GM12892 (cell line): Measurements from ENCODE around the gene ZNF428.

Experiments used
- DNase-seq: peaks from one replicate; pipeline ENCODE4 v3.0.0; 2011; ENCODE audit not compliant: insufficient read length
- FAIRE-seq: peaks from 2 replicates; lab custom pipeline; 2011; peaks lifted over from hg19 to GRCh38; lab: Jason Lieb, UNC
- POLR2A ChIP-seq: IDR thresholded peaks from 2 replicates; pipeline ENCODE4 v1.6.1; 2011; ENCODE audit warnings: low read depth, low read length, control low read depth
- POLR2AphosphoS5 ChIP-seq: IDR thresholded peaks from 2 replicates; pipeline ENCODE4 v1.6.1; 2011; ENCODE audit warnings: low read depth, low read length, control low read depth
- TAF1 ChIP-seq: IDR thresholded peaks from 2 replicates; pipeline ENCODE4 v1.6.1; 2011; ENCODE audit warnings: low read depth, mild to moderate bottlenecking, control low read depth, low read length, borderline replicate concordance

Gene ZNF428

DNA sequence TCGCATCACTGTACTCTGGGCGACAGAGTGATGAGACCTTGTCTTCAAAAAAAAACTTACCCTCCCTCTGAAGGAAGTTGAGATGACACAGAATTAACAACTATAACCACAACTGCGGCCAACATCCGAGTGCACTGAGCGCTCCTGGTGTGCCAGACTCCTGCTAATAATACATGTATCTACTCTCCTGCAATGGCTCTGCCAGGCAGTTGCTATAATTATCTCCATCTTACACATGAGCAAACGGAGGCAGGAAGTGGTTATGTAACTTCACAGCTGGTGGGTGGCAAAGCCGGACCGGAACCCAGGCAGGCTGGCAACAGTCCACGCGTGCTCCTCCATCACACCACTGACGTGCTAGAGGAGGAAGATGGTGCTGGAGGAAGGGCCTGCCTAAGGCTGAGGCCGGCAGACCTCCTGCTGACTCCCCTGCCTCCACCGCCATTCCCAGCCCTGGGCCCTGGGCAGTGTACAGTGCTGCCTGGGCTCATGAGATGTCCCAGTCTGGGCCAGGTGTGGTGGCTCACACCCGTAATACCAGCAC, 56.7 kb downstream of the ZNF428 start:
- TF ChIP-seq POLR2AphosphoS5: no peak; the same call in 1 of the 2 replicates
- TF ChIP-seq TAF1: no peak
- no peak for TF ChIP-seq POLR2A
- FAIRE-seq (peak; percentile 88), DNase-seq (no peak)

DNA sequence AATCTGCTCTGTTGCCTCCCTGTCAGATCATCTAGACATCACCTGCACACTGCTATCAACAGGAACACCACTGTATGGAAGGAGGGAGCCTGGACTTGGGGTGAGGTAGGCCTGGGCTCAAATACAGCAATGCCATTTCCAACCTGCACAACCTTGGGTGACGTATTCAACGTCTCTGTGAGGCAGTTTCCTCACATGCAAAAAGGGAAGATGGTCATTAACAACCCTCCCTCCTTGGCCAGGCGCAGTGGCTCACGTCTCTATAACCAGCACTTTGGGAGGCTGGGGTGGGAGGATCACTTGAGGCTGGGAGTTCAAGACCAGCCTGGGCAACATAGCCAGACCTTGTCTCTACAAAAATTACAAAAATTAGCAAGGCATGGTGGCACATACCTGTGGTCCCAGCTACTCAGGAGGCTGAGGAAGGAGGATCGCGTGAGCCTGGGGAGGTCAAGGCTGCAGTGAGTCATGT, 57.2 kb downstream of the ZNF428 start:
- DNase-seq (no peak), FAIRE-seq (no peak)

DNA sequence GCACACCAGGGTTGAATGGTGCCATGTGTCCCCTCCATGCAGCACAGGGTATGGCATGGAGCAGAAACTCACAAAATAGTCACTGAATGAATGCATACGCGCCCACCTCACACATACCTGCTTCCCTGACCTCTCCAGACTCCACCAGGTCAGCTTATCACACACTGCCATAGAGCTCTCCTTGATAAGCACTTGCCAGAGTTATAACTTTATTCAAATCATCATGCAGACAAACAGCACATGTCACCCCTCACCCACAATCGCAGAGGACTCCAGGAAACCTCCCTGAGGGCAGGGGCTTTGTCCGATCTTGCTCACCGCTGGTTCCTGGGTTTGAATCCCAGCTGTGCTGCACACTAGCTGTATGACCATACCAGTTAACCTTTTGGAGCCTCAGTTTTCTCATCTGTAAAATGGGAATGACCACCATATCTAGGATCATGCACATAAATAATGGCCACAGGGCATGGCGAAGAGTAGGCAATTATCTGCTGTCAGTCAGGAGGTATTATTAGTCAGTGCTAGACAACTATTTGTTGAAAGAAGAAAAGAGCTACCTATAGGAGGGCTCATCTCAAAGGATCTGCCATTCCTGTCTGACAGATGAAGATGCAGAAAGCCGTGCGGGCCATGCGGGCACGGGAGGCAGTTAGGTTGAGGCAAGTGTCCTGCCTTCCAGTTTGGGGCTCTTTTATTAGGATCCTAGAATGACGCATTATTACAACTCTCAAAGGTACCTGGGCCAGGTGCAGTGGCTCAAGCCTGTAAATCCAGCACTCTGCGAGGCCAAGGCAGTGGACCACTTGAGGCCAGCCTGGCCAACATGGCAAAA, 58.1 kb downstream of the ZNF428 start:
- no peak for DNase-seq
- TF ChIP-seq POLR2A: no peak
- TF ChIP-seq TAF1: no peak
- no peak for TF ChIP-seq POLR2AphosphoS5
- no peak for FAIRE-seq

More for the DNA sequence above, 57.2 kb downstream of the ZNF428 start:
- TF ChIP-seq POLR2AphosphoS5: no peak
- TF ChIP-seq TAF1: no peak
- no peak for TF ChIP-seq POLR2A

DNA sequence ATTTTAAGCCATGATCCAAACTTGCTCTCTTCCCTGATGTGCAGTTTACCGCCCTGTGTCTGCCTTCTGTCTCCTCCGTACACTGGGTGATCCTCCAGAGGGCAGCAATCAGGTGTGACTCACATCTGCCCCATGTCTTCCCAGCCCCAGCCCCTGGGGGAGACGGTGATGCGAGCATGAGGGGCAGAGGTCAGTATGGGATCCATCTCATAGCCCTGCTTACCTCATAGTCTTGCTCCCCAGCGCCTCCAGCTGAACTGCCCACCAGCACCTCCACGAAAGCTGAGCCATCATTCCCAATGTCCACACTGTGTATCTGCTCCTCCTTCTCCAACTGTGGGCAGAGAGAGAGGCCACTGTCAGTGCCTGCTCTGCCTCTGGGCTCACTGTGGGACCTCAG, 58.7 kb downstream of the ZNF428 start:
- FAIRE-seq (no peak), DNase-seq (no peak)
- TF ChIP-seq TAF1 (no peak), POLR2AphosphoS5 (no peak), POLR2A (no peak)
